ENCODE measurements around the gene COLEC12.
"Not testable (repeated sequence)": the region's sequence is repeated elsewhere in the genome, so short reads cannot be mapped to it uniquely, and the experiment has no call there.

COLEC12 gene

DNA sequence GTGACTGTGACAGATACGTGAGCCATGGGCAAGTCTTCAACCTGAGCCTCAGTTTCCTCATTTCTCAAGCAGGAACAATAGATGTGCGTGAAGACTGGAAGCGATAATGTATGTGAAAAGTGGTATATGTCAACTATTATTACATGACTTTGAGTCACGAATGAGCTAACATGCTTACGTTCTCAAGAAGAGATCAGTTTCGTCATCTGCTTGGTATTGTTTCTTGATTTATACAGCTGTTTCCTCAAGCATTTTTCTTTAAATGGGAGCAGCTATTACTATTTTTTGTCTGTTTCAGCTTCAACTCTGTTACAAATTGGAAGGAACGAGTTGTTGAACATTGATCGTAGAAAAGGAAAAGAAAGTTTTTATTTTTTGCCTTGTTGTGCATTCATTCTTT, 184.1 kb downstream of the COLEC12 start:
- TF ChIP-seq POLR2A (IDR thresholded peaks at IDR 0.05; ENCODE audit: low read length), result no peak
- no peak for TF ChIP-seq GATA1 (IDR thresholded peaks at IDR 0.05; ENCODE audit: low read depth, low read length)
- DNase-seq, result no peak

DNA sequence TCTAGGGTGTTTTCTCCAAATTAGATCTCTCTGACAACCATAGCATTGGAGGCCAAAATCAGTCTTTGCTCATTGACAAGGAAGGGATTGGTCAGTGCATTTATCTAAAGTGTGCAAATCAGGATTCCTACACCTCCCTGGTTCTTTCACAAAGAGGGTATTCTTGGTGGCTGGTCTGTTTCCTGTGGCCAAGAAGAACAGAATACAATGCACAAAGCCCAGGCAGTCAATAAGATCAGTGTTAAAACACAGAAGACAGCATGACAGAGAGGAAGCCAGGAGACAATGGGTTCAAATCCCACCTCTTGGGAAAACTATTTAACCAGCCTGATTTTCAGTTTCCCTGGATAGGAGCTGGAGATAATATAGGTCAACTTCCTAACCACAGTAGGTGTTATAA, 186.6 kb downstream of the COLEC12 start:
- DNase-seq, result no peak
- TF ChIP-seq GATA1 (IDR thresholded peaks at IDR 0.05; ENCODE audit: low read depth, low read length), result no peak
- no peak for TF ChIP-seq POLR2A (IDR thresholded peaks at IDR 0.05; ENCODE audit: low read length)

DNA sequence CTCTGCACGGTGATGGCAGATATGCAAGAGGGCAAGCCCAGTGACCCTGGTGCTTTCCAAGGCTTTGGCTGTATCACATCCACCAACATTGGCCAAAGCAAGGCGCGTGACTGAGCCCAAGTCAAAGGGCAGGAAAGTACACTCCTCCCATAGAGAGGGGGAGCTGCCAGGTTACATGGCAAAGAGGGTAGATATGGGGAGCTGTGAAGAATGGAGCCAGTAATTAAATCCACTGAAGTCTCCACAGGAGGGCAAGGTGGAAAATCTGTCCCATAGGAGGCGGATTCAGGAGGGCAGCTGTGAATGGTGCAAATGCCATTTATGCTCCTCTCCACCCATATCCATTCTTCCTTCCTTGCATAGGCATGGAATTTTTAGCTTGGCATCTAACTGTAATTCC, 188.1 kb downstream of the COLEC12 start:
- TF ChIP-seq POLR2A (IDR thresholded peaks at IDR 0.05; ENCODE audit: low read length), result no peak
- TF ChIP-seq GATA1 (IDR thresholded peaks at IDR 0.05; ENCODE audit: low read depth, low read length), result no peak

DNA sequence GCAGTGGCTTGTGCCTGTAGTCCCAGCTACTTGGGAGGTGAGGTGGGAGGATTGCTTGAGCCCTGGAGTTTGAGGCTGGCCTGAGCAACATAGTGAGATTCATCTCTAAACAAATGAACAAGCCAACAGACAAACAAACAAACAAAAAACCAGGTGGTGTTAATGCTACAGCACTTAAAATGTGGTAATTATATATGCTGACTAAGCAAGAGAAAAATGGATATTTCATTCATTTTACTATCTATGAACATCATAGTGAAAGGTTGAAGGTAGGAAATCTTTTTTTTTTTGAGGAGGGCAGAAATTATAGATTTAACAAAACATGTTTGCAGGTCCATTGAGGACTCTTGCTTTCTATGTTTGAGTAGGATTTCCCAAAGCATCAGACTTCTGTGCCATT, 190.5 kb downstream of the COLEC12 start:
- DNase-seq, result no peak
- no peak for TF ChIP-seq GATA1 (IDR thresholded peaks at IDR 0.05; ENCODE audit: low read depth, low read length)
- TF ChIP-seq POLR2A (IDR thresholded peaks at IDR 0.05; ENCODE audit: low read length), result no peak

More for the DNA sequence above, 188.1 kb downstream of the COLEC12 start:
- no peak for DNase-seq

DNA sequence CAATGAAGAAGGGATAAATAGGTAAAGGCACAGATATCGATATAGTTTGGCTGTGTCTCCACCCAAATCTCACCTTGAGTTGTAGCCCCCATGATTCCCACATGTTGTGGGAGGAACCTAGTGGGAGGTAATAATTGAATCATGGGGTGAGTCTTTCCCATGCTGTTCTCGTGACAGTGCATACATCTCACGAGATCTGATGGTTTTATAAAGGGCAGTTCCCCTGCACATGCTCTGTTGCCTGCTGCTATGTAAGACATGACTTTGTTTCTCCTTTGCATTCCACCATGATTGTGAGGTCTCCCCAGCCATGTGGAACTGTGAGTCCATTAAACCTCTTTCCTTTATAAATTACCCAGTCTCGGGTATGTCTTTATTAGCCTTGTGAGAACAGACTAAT, 192.4 kb downstream of the COLEC12 start:
- DNase-seq, result not testable (repeated sequence)

DNA sequence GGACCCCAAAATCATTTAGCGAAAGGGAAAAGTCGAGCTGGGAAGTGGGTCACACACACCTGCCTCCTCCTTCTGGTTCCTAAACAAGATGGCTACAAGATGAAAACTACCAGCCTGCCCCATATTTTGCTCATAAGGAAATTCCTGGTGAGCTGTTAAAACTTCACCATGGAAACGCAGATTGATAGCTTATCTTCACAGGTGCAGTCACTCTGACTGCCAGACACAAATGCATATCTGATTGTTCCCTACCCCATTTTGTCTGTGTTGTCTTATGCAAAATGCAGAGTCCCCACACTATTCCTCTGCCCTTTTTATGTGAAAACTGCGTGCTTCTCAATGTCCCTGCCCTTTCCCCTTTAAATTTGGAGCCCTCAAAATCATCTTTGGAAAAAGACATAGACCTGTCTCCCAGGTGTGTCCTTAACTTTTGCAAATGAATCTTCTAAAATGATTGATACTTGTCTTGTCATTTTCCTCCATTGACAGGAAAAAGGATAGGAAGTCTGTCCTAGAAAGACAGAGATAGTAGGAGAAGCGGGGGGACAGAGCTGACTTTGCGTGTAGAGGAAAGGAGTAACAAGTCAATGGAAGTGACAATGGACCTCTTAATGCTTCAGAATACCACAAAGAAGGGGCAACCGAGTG, 193.8 kb downstream of the COLEC12 start:
- DNase-seq, result peak in 1 of 2 experiments; percentile 68
- TF ChIP-seq GATA1 (IDR thresholded peaks at IDR 0.05; ENCODE audit: low read depth, low read length) (no peak), POLR2A (IDR thresholded peaks at IDR 0.05; ENCODE audit: low read length) (no peak)

DNA sequence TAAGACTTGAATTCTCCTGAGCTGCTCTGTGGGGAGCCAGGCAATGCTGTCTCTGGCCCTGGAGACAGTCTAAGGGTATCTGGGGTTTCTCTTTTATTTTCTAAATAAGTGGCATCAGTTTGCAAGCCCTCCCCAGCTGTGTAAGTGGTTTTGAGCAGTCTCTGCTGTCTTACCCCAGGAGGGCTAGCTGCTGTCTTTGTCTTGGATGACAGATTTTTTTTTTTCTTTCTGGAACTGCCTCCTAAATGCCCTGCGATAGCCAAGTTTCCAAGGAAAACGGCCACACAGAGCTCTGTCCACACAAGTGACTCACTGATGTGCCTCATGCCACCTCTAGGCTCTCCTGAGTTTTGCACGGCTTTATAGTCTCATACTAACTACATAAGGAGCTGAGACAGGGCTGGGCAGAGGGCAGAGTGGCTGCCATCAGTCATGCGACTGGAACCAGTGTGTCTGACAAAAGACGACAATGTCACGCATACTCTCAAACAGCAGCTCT, 195.4 kb downstream of the COLEC12 start:
- no peak for DNase-seq
- TF ChIP-seq POLR2A (IDR thresholded peaks at IDR 0.05; ENCODE audit: low read length) (no peak), GATA1 (IDR thresholded peaks at IDR 0.05; ENCODE audit: low read depth, low read length) (no peak)

DNA sequence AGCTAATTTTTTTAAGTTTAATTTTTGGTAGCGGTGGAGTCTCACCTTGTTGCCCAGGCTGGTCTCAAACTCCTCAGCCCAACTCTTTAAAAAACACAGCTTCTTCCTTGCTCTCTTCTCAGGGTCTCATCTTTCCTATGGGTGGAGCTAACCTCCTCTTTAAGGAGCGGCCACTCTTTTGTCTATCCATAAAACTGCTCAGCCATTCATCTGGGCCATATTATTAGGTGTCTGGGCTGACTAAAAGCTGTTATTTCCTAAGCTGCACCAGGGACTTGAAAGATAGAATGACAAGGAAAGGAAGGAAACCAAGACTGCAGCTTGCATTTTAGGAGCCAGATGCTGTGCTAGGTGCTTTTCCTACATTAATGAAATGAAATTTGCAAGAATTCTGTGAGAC, 196.9 kb downstream of the COLEC12 start:
- no peak for DNase-seq
- TF ChIP-seq GATA1 (IDR thresholded peaks at IDR 0.05; ENCODE audit: low read depth, low read length) (no peak), POLR2A (IDR thresholded peaks at IDR 0.05; ENCODE audit: low read length) (no peak)

DNA sequence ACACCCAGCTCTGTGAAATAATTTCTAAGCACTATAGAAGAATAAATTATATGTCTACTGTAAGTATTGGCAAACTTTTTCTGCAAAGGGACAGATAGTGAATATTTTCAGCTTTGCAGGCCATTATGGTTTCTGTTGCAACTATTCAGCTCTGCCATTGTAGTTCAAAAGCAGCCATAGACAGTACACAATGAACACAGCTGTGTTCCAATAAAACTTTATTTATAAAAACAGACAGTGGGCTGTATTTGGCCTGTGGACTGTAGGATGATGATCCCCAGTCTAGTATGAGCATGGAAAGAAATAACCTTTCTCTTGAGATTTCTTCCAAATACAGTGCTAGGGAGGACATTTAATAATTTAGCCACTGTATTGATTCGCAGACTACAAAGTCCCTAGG, 197.5 kb downstream of the COLEC12 start:
- TF ChIP-seq GATA1 (IDR thresholded peaks at IDR 0.05; ENCODE audit: low read depth, low read length) (no peak), POLR2A (IDR thresholded peaks at IDR 0.05; ENCODE audit: low read length) (no peak)

DNA sequence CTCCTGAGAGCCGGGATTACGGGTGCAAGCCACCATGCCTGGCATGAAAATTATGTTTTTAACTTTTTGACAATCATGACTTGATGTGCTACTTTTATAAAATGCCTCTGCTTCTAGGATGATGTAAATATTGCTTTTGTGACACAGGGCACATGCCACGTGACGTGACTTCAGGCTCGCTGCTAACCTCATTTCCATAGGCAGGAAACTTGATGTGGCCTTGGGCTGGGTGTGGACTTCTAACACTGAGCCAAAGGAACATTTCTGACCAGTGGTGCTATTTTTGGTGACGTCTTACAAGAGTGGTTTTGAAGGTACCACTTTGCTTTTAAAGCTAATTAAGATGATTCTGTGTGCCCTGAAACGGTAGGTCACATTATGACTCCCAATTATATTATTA, 198.4 kb downstream of the COLEC12 start:
- DNase-seq, result no peak
- TF ChIP-seq GATA1 (IDR thresholded peaks at IDR 0.05; ENCODE audit: low read depth, low read length) (no peak), POLR2A (IDR thresholded peaks at IDR 0.05; ENCODE audit: low read length) (no peak)

More for the DNA sequence above, 197.5 kb downstream of the COLEC12 start:
- no peak for DNase-seq

DNA sequence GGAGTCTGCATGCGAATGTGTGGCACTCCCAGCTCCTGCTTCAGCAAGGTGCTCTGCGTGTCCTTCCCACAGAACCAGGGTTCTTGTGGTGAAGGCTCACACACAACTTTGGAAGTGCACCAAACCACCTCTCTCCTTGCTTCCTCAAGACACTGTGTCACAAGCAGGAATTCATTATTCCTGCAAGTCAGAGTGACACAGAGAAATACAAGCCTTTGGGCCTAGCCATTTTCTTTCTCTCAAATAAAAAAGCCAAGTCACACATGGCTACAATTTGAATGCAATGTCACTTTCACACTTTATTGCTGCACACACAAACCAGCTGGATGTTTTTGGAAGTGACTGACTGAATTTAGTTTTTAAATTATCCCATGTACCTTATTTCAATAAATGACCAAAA, 202.6 kb downstream of the COLEC12 start:
- DNase-seq, result peak in 1 of 2 experiments; percentile 21
- TF ChIP-seq GATA1 (IDR thresholded peaks at IDR 0.05; ENCODE audit: low read depth, low read length) (no peak), POLR2A (IDR thresholded peaks at IDR 0.05; ENCODE audit: low read length) (no peak)

DNA sequence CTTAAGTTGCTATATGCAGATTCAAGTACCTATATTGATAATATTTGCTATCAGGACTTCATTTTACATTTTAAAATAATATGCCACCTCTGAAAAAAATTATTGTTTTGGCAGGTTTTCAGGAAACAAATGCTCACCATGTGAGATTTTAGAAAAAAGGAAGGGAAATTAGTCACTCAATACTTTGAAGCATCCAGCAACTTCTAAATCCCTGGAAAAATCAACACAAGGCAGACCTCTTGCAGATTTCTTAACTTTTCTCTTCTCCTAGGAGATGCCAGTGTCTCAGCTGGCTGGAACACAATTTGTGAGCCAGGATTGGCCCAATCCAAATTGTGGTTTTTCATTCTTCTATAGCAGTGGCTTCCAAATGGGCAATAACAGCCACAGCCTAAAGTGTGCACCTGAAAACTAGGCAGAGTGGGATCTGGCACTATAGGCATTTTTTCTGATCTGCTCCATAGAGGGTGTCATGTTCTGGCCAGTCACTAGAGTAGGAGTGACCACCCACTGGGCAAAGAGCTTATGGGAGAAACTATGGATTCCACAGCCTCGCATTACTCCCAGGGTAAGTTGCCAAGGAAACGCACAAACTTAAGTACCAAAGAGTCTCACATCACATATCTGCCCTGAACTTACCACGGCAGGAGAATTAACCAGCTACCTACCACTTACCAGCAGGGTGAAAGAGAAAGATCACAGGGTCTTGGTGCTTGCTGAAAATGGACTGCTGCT, 204.6 kb downstream of the COLEC12 start:
- no peak for TF ChIP-seq GATA1 (IDR thresholded peaks at IDR 0.05; ENCODE audit: low read depth, low read length)
- no peak for TF ChIP-seq POLR2A (IDR thresholded peaks at IDR 0.05; ENCODE audit: low read length)
- no peak for DNase-seq

DNA sequence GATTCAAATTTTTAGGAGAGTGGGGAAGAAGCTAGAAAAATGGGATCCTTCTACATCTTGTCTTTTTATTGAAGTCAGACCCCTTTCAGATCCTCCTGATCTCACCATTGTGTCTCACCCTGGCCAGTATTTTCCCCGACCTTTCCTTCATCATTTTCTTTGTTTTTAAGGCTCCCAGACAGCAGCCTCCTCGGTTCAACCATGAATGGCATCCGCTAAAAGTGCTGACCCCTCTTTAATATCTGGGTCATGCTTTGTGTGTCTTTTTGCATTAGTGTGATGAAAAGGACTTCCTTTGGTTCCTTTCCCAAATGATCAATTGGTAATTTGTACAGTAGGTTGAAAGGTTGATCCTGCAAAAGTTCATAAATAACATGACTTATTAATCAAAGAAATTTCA, 205.9 kb downstream of the COLEC12 start:
- no peak for DNase-seq
- no peak for TF ChIP-seq POLR2A (IDR thresholded peaks at IDR 0.05; ENCODE audit: low read length)
- TF ChIP-seq GATA1 (IDR thresholded peaks at IDR 0.05; ENCODE audit: low read depth, low read length), result no peak

DNA sequence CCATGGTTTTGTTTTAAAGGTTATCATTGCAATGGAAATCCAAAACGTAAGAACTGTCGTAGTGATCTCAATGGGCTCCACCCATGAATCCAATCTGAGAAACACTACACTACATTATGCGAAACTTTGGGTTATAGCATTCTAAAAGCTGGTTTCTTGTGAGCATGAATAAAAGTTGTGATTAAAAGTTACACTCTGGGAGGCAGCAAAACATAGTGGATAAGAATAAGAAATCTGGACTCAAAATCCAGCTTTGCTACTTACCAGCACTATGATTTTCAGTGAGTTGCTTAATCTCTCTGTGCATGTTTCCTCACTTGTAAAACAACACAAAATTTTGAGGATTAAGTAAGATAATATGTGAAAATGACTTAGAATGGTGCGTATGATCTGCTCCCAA, 207.0 kb downstream of the COLEC12 start:
- no peak for DNase-seq

DNA sequence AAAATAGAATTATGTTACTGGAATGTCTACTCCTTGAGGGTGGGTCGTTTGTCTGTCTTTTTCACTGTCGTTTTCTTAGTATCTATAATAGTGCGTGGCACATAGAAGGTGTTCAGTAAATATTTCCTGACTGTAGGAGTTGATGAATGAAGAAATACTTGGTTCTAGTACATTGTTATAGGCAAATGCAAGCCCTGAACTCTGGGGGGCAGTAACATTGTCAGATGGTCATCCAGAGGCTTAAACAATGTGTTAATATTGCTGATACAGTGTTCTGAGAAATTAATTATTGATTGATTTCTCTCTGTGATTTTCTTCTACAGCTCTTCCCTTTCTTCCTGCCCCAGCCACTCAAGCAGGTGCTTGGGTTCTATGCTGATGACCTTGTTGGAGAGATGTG, 208.2 kb downstream of the COLEC12 start:
- DNase-seq, result no peak
- TF ChIP-seq POLR2A (IDR thresholded peaks at IDR 0.05; ENCODE audit: low read length), result no peak
- TF ChIP-seq GATA1 (IDR thresholded peaks at IDR 0.05; ENCODE audit: low read depth, low read length), result no peak

More for the DNA sequence above, 207.0 kb downstream of the COLEC12 start:
- TF ChIP-seq POLR2A (IDR thresholded peaks at IDR 0.05; ENCODE audit: low read length), result no peak
- TF ChIP-seq GATA1 (IDR thresholded peaks at IDR 0.05; ENCODE audit: low read depth, low read length), result no peak

DNA sequence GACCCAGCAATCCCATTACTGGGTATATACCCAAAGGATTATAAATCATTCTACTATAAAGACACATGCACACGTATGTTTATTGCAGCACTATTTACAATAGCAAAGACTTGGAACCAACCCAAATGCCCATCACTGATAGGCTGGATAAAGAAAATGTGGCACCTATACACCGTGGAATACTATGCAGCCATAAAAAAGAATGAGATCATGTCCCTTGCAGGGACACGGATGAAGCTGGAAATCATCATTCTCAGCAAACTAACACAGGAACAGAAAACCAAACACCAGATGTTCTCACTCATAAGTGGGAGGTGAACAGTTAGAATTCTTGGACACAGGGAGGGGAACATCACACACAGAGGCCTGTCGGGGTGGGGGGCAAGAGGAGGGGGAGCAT, 210.5 kb downstream of the COLEC12 start:
- not testable (repeated sequence) for DNase-seq
